SK-N-SH treated with all-trans-retinoic acid at 6 μM for 48 hours (cell line): Measurements from ENCODE around the gene ARPC2.

Experiments
- CSRNP3 ChIP-seq: fragments of 250-450 bp; sonication (Bioruptor Pico); IDR thresholded peaks from 2 replicates; pipeline ENCODE4 v1.5.1; 2021; ENCODE audit warnings: mild to moderate bottlenecking, moderate library complexity
- RARB ChIP-seq: fragments of 250-450 bp; sonication (Bioruptor Pico); IDR thresholded peaks from 2 replicates; pipeline ENCODE4 v1.8.0; 2021; ENCODE audit warnings: mild to moderate bottlenecking, moderate library complexity
- TOX ChIP-seq: fragments of 250-450 bp; sonication (Bioruptor Pico); IDR thresholded peaks from 2 replicates; pipeline ENCODE4 v1.8.0; 2021; ENCODE audit warnings: mild to moderate bottlenecking, moderate library complexity, borderline replicate concordance
- ZNF565 ChIP-seq: fragments of 450-650 bp; formaldehyde crosslinking; conservative IDR thresholded peaks from 2 replicates; pipeline ENCODE4 v1.5.0; 2020; ENCODE audit warnings: low read depth, mild to moderate bottlenecking, moderate library complexity

DNA sequence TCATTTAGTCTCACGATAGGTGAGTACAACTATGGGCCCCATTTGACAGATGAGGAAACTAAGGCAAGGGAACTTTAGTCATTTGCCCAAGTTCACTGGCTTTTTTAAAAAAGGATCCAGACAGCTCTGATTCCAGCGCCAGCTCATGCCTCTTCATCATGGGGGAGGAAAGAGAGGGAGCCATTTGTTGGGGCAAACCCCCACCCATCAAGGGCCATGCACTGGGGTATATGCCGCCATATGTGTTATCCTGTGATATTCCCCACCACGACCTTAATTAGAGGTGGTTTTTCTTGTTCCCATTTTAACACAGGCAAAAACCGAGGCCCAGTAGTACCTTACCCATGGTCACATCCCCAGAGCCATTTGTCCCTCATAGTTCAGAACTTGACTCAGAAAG is 43.2 kb downstream of the ARPC2 start:
- TF ChIP-seq ZNF565 (CRISPR knock-in tag), result no peak
- no peak for TF ChIP-seq CSRNP3 (CRISPR knock-in tag)
- no peak for TF ChIP-seq TOX (CRISPR knock-in tag)
- TF ChIP-seq RARB (CRISPR knock-in tag), result no peak
